Suprapubic skin (tissue), 4 donors: ENCODE measurements around the gene CERS6. TPM values are rescaled to one million over a fixed set of nuclear protein-coding genes. Genes with fewer than 3 reads are reported as not detected.

Experiments
- DNase-seq, 2 donors: peaks; one replicate each; pipeline ENCODE4 v3.0.0-alpha.2; 2019; ENCODE audit warnings: low spot score in 2 of 2
- H3K27ac ChIP-seq: fragments of 200-600 bp; sonication (generic); one replicate; pipeline ENCODE4 v1.5.1; 2019
- H3K27me3 ChIP-seq: fragments of 200-600 bp; sonication (generic); one replicate; pipeline ENCODE4 v1.5.1; 2019
- H3K36me3 ChIP-seq: fragments of 200-600 bp; sonication (generic); one replicate; pipeline ENCODE4 v1.5.1; 2019
- H3K4me1 ChIP-seq: fragments of 200-600 bp; sonication (generic); one replicate; pipeline ENCODE4 v1.5.1; 2019
- H3K4me3 ChIP-seq: fragments of 200-600 bp; sonication (generic); one replicate; pipeline ENCODE4 v1.5.1; 2019; ENCODE audit warnings: mild to moderate bottlenecking
- H3K9me3 ChIP-seq: fragments of 200-600 bp; sonication (generic); one replicate; pipeline ENCODE4 v1.5.1; 2019
- CTCF ChIP-seq, 2 donors: fragments of 200-600 bp in 1 of 2; fragments of 450-650 bp in 1 of 2; sonication (generic) in 1 of 2; IDR thresholded peaks; one replicate each; pipeline ENCODE4 v1.5.1; 2016 to 2019; ENCODE audit warnings: antibody characterized with exemption in 2 of 2, mild to moderate bottlenecking in 1 of 2, moderate library complexity in 1 of 2
- EP300 ChIP-seq: sonication (generic); formaldehyde crosslinking; IDR thresholded peaks from one replicate; pipeline ENCODE4 v1.6.1; 2017; ENCODE audit warnings: antibody characterized with exemption
- POLR2A ChIP-seq, 2 donors: fragments of 450-650 bp; IDR thresholded peaks; one replicate each; pipeline ENCODE4 v1.6.1; 2017; ENCODE audit warnings: antibody characterized with exemption in 2 of 2, mild to moderate bottlenecking in 2 of 2, moderate library complexity in 2 of 2
- POLR2AphosphoS5 ChIP-seq, 3 donors: sonication (generic); formaldehyde crosslinking; IDR thresholded peaks; one replicate each; pipeline ENCODE4 v1.6.1; 2017; ENCODE audit warnings: antibody characterized with exemption in 3 of 3
- WGBS: methylation state at CpG from one replicate; pipeline ENCODE4 v1.1.5; 2018; 5-methylcytosine and 5-hydroxymethylcytosine counted together
- total RNA-seq, 4 donors: library from RNA; depleted of rRNA; stranded (reverse); fragments of >200 nt; gene quantifications; one replicate each; pipeline ENCODE4 v1.1.0, GENCODE V29; 2016

CERS6 gene
- total RNA-seq, 4 donors from 2014 or later = 68.7 to 83.3 (median 77.0) TPM

GRCh38 chr2:168718622-168719021 lies 262.6 kb downstream of the CERS6 start:
- Histone ChIP-seq H3K9me3 (no peaks in the 10 kb centered on the region), H3K27ac (no peak overlapping the region), H3K4me1 (no peaks in the 10 kb centered on the region), H3K27me3 (no peaks in the 10 kb centered on the region), H3K4me3 (no peak overlapping the region), H3K36me3 (no peaks in the 10 kb centered on the region)
- 61% methylated on average over 2 of the region's 2 CpGs for whole genome bisulfite sequencing
- TF ChIP-seq CTCF (IDR thresholded peaks at IDR 0.05) (no peak), POLR2AphosphoS5 (IDR thresholded peaks at IDR 0.05) (no peak), EP300 (no peak), POLR2A (IDR thresholded peaks at IDR 0.05) (no peak)
- no peak for DNase-seq

- Histone ChIP-seq H3K27ac (no peak overlapping the region), H3K4me3 (no peak overlapping the region)
Measured at GRCh38 chr2:168719446-168719845, 263.4 kb downstream of the CERS6 start.

GRCh38 chr2:168722592-168722991 lies 266.5 kb downstream of the CERS6 start:
- no peak for DNase-seq
- TF ChIP-seq EP300 (no peak), CTCF (IDR thresholded peaks at IDR 0.05) (no peak), POLR2A (IDR thresholded peaks at IDR 0.05) (no peak), POLR2AphosphoS5 (IDR thresholded peaks at IDR 0.05) (no peak)
- Histone ChIP-seq H3K4me3 (no peak overlapping the region), H3K9me3 (no peaks in the 10 kb centered on the region), H3K27ac (no peak overlapping the region), H3K4me1 (no peaks in the 10 kb centered on the region), H3K36me3 (peaks cover 12% of the 10 kb centered on the region), H3K27me3 (no peaks in the 10 kb centered on the region)
- 40% methylated on average over 2 of the region's 2 CpGs for WGBS

More at GRCh38 chr2:168719446-168719845, 263.4 kb downstream of the CERS6 start:
- no peak for TF ChIP-seq CTCF (IDR thresholded peaks at IDR 0.05)
- no peak for TF ChIP-seq POLR2A (IDR thresholded peaks at IDR 0.05)
- no peak for TF ChIP-seq POLR2AphosphoS5 (IDR thresholded peaks at IDR 0.05)
- no peak for TF ChIP-seq EP300
- DNase-seq = no peak
- no peaks in the 10 kb centered on the region for H3K9me3 ChIP-seq
- no peaks in the 10 kb centered on the region for H3K27me3 ChIP-seq
- peaks cover 7% of the 10 kb centered on the region for H3K36me3 ChIP-seq
- no peaks in the 10 kb centered on the region for H3K4me1 ChIP-seq

GRCh38 chr2:168723275-168723899 lies 267.3 kb downstream of the CERS6 start:
- H3K36me3 ChIP-seq = peaks cover 12% of the 10 kb centered on the region
- no peaks in the 10 kb centered on the region for H3K4me1 ChIP-seq
- H3K4me3 ChIP-seq = no peak overlapping the region
- no peaks in the 10 kb centered on the region for H3K27me3 ChIP-seq
- no peak overlapping the region for H3K27ac ChIP-seq
- no peak for TF ChIP-seq POLR2AphosphoS5 (IDR thresholded peaks at IDR 0.05)
- TF ChIP-seq EP300 = no peak
- TF ChIP-seq POLR2A (IDR thresholded peaks at IDR 0.05) = no peak
- no peak for TF ChIP-seq CTCF (IDR thresholded peaks at IDR 0.05)
- no peaks in the 10 kb centered on the region for H3K9me3 ChIP-seq
- no peak for DNase-seq
- WGBS = 75% methylated on average over 3 of the region's 3 CpGs

GRCh38 chr2:168726375-168726774 lies 270.3 kb downstream of the CERS6 start:
- TF ChIP-seq POLR2A (IDR thresholded peaks at IDR 0.05) = no peak
- no peak for TF ChIP-seq CTCF (IDR thresholded peaks at IDR 0.05)
- TF ChIP-seq EP300 = no peak
- no peak for TF ChIP-seq POLR2AphosphoS5 (IDR thresholded peaks at IDR 0.05)
- Histone ChIP-seq H3K4me3 (no peak overlapping the region), H3K27me3 (no peaks in the 10 kb centered on the region), H3K9me3 (no peaks in the 10 kb centered on the region), H3K36me3 (peaks cover 12% of the 10 kb centered on the region), H3K27ac (no peak overlapping the region), H3K4me1 (no peaks in the 10 kb centered on the region)
- DNase-seq = no peak
- WGBS = 86% methylated on average over 3 of the region's 3 CpGs
